Effector memory CD4-positive, alpha-beta T cell (primary cell): ENCODE measurements around the gene SMIM41.
"Not testable (repeated sequence)": the region's sequence is repeated elsewhere in the genome, so short reads cannot be mapped to it uniquely, and the experiment has no call there.

Experiments used
- DNase-seq, 3 donors: peaks; one replicate each; pipeline ENCODE4 v3.0.0-alpha.2; 2020
- H3K27ac ChIP-seq: 2 replicates; pipeline ENCODE4 v1.7.0; 2013; ENCODE audit warnings: mild to moderate bottlenecking, low read length, moderate library complexity; ENCODE audit not compliant: insufficient read depth, poor library complexity, severe bottlenecking
- H3K27me3 ChIP-seq: replicated peaks from 2 replicates; pipeline ENCODE4 v1.7.0; 2013; ENCODE audit warnings: mild to moderate bottlenecking, low read length; ENCODE audit not compliant: insufficient read depth, control insufficient read depth, poor library complexity, severe bottlenecking
- H3K36me3 ChIP-seq: 2 replicates; pipeline ENCODE4 v1.7.0; 2013; ENCODE audit warnings: mild to moderate bottlenecking, low read length, moderate library complexity; ENCODE audit not compliant: control insufficient read depth, insufficient read depth
- H3K4me1 ChIP-seq: 2 replicates; pipeline ENCODE4 v1.7.0; 2013; ENCODE audit warnings: low read length, mild to moderate bottlenecking; ENCODE audit not compliant: control insufficient read depth, insufficient read depth, poor library complexity, severe bottlenecking
- H3K4me3 ChIP-seq: 2 replicates; pipeline ENCODE4 v1.7.0; 2013; ENCODE audit warnings: low read length, low read depth, mild to moderate bottlenecking; ENCODE audit not compliant: insufficient read depth, poor library complexity, severe bottlenecking
- H3K9me3 ChIP-seq: 2 replicates; pipeline ENCODE4 v1.7.0; 2013; ENCODE audit warnings: mild to moderate bottlenecking, low read length, moderate library complexity; ENCODE audit not compliant: control insufficient read depth

The SMIM41 gene

GRCh38 chr12:52097045-52097666 is 17.7 kb downstream of the SMIM41 start:
- Histone ChIP-seq H3K27me3 (peaks cover 7% of the 10 kb centered on the region), H3K4me3 (no peak overlapping the region), H3K27ac (no peak overlapping the region), H3K9me3 (no peaks in the 10 kb centered on the region), H3K36me3 (no peaks in the 10 kb centered on the region), H3K4me1 (no peaks in the 10 kb centered on the region)
- DNase-seq, result no peak

GRCh38 chr12:52104431-52105089 is 25.1 kb downstream of the SMIM41 start:
- not testable (repeated sequence) for H3K4me3 ChIP-seq, H3K27ac ChIP-seq, H3K27me3 ChIP-seq, H3K9me3 ChIP-seq, H3K36me3 ChIP-seq, DNase-seq, H3K4me1 ChIP-seq

- H3K36me3 ChIP-seq, H3K4me1 ChIP-seq, H3K4me3 ChIP-seq, H3K27ac ChIP-seq, H3K9me3 ChIP-seq, H3K27me3 ChIP-seq: not testable (repeated sequence)
- peak; percentile 41 to 57 (median 49) for DNase-seq
Measured at GRCh38 chr12:52116222-52117125, 37.0 kb downstream of the SMIM41 start.

DNA sequence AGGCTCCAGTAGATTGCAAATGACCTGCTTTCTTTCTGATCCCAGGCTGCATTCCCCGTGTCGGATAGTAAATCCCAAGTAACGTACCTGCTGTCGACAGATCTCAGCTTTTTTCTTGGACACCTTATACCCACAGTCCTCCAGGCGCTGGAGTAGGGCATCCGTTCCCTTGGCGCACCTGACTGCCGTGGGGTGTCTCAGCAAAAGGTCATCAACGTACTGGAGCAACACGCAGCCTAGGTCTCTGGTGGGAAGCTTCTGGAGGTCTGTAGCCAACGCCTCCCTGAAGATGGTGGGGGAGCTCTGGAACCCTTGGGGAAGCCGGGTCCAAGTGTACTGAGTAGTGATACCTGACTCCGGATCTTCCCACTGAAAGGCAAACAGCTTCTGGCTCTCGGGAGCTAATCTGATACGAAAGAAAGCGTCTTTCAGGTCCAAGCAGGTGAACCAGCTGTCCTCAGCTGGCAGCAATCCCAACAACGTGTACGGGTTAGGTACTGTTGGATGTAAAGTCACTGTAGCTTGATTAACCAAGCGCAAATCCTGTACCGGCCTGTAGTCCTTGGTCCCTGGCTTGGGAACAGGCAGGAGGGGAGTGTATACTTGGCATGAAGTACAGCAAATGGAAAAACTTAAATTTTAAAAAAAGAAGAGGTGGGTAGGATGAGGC is 38.4 kb downstream of the SMIM41 start:
- H3K27me3 ChIP-seq, DNase-seq, H3K4me1 ChIP-seq, H3K9me3 ChIP-seq, H3K27ac ChIP-seq, H3K36me3 ChIP-seq, H3K4me3 ChIP-seq: not testable (repeated sequence)

DNA sequence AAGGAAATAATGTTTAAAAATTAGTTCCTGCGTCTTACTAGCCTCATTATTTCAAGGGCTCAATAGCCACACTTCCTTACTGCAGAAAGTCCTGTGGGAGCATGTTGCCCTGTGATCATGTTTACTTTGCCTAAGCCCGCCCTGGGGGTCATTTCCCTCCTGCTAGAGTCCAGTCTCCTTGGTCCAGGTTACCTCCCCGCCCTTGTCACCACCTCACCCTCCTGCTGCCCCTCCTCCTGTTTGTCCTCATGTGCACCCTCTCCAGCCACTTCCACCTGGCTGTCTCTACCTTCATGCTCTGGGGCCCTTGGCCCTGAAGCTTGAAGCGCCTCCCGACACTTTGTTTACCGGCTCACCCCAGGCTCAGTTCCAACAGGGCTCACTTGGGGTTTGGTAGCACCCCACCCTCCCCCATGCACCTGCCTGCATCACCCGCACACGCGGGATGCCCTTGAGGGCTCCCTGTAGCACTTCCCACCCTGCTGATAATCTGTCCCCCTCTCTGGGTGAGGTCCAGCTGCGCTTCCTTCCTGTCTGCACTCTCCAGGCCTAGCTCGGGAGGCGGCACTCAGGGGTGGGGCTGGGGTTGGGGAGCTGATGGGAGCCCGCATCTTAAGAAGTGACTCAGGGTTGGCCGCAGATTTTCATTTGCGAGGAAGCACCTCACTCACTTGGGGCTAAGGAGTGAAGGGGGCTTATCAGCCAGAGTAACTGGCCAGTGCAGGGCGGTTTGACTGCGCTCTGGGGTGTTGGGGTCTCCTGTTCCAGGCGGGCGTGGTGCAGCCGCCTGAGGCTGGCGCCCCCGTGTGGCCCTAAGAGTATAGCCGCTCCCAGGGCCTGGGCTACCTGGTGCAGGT is 40.1 kb downstream of the SMIM41 start:
- Histone ChIP-seq H3K9me3 (no peaks in the 10 kb centered on the region), H3K4me3 (no peak overlapping the region), H3K36me3 (no peaks in the 10 kb centered on the region), H3K27ac (no peak overlapping the region), H3K27me3 (peaks cover 5% of the 10 kb centered on the region), H3K4me1 (peaks cover 2% of the 10 kb centered on the region)
- peak in 1 of 3 donors; percentile 26 for DNase-seq

DNA sequence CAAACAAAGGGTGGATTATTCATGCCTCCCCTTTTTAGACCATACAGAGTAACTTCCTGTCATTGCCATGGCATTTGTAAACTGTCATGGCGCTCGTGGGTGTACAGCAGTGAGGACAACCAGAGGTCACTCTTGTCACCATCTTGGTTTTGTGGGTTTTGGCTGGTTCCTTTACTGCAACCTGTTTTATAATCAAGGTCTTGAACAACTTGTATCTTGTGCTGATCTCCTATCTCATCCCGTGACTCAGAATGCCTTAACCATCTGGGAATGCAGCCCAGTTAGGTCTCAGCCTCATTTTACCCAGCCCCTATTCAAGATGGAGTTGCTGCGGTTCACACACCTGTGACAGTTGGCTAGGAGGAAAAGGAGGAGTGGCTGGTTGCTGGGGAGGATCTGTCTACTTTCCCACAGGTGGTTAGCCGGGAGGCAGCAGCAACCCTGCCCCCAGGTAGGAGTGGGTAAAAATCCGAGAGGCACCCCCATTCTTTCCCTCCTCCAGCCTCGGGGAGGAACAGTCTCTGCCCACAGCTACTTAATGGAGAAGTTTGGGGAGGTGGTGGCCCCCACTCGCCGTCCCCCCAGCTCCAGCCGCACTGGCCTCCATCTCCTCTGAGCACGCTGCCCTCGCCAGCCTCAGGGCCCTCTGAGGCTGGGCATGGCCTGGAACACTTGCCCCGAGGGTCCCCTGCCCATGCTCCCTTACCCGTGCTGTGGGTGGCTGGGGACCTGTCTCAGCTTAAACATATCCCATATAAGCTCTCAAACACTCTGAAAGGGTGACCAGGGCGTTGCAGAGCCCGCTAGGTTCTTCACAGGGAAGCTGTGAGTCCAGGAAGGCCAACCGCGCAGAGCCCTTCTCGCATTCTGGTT is 41.7 kb downstream of the SMIM41 start:
- DNase-seq, result no peak
- Histone ChIP-seq H3K4me3 (no peak overlapping the region), H3K27me3 (peaks cover 5% of the 10 kb centered on the region), H3K27ac (no peak overlapping the region), H3K36me3 (no peaks in the 10 kb centered on the region), H3K4me1 (peaks cover 2% of the 10 kb centered on the region), H3K9me3 (no peaks in the 10 kb centered on the region)

- H3K9me3 ChIP-seq, result no peaks in the 10 kb centered on the region
- peaks cover 9% of the 10 kb centered on the region for H3K27me3 ChIP-seq
- peak; percentile 18 to 38 (median 27) for DNase-seq
Measured at GRCh38 chr12:52121824-52122539, 42.5 kb downstream of the SMIM41 start.

GRCh38 chr12:52122540-52122871 is 43.0 kb downstream of the SMIM41 start:
- no peak for DNase-seq
- Histone ChIP-seq H3K27ac (no peak overlapping the region), H3K4me1 (no peaks in the 10 kb centered on the region), H3K36me3 (no peaks in the 10 kb centered on the region), H3K27me3 (peaks cover 9% of the 10 kb centered on the region), H3K9me3 (no peaks in the 10 kb centered on the region), H3K4me3 (no peak overlapping the region)

More at GRCh38 chr12:52121824-52122539, 42.5 kb downstream of the SMIM41 start:
- H3K4me3 ChIP-seq, result no peak overlapping the region
- no peaks in the 10 kb centered on the region for H3K36me3 ChIP-seq
- H3K4me1 ChIP-seq, result no peaks in the 10 kb centered on the region
- no peak overlapping the region for H3K27ac ChIP-seq
